A204.1 (cell line): ENCODE data around the gene MSANTD4.
"Not testable (repeated sequence)": the region's sequence is repeated elsewhere in the genome, so short reads cannot be mapped to it uniquely, and the experiment has no call there.

ENCODE experiments used
- FAIRE-seq: peaks from 2 replicates; lab custom pipeline; 2012; peaks lifted over from hg19 to GRCh38; lab: Jason Lieb, UNC

MSANTD4 gene

GRCh38 chr11:106014035-106014434, 8.0 kb downstream of the MSANTD4 start:
- FAIRE-seq = no peak

- no peak for FAIRE-seq
These were observed 9.3 kb downstream of the MSANTD4 start for GRCh38 chr11:106012744-106013143.

- FAIRE-seq = no peak
These were observed 10.6 kb downstream of the MSANTD4 start for GRCh38 chr11:106011481-106011880.

GRCh38 chr11:106003094-106003493, 18.9 kb downstream of the MSANTD4 start:
- FAIRE-seq = not testable (repeated sequence)

GRCh38 chr11:106001304-106002012, 20.6 kb downstream of the MSANTD4 start:
- FAIRE-seq = no peak

GRCh38 chr11:105991888-105992287, 30.2 kb downstream of the MSANTD4 start:
- FAIRE-seq = no peak

- no peak for FAIRE-seq
These were observed 32.9 kb downstream of the MSANTD4 start for GRCh38 chr11:105989124-105989523.

GRCh38 chr11:105988197-105988596, 33.8 kb downstream of the MSANTD4 start:
- FAIRE-seq = no peak

- FAIRE-seq = no peak
These were observed 35.5 kb downstream of the MSANTD4 start for GRCh38 chr11:105986554-105986953.

GRCh38 chr11:105979997-105980703, 41.9 kb downstream of the MSANTD4 start:
- FAIRE-seq = no peak

GRCh38 chr11:105975128-105975527, 46.9 kb downstream of the MSANTD4 start:
- FAIRE-seq = no peak

GRCh38 chr11:105969756-105970155, 52.3 kb downstream of the MSANTD4 start:
- FAIRE-seq = no peak

GRCh38 chr11:105968021-105968697, 53.9 kb downstream of the MSANTD4 start:
- FAIRE-seq = no peak

- FAIRE-seq = no peak
These were observed 61.5 kb downstream of the MSANTD4 start for GRCh38 chr11:105960252-105961245.
